ENCODE measurements around the gene TXNDC11.

TXNDC11 gene

GRCh38 chr16:11688520-11688886 is 54.2 kb downstream of the TXNDC11 start:
- DNase-seq (ENCODE audit: low read depth) = no peak

GRCh38 chr16:11687601-11688519 is 54.8 kb downstream of the TXNDC11 start:
- DNase-seq (ENCODE audit: low read depth) = no peak

- DNase-seq (ENCODE audit: low read depth) = no peak
Measured at GRCh38 chr16:11686713-11687380, 55.8 kb downstream of the TXNDC11 start.

DNA sequence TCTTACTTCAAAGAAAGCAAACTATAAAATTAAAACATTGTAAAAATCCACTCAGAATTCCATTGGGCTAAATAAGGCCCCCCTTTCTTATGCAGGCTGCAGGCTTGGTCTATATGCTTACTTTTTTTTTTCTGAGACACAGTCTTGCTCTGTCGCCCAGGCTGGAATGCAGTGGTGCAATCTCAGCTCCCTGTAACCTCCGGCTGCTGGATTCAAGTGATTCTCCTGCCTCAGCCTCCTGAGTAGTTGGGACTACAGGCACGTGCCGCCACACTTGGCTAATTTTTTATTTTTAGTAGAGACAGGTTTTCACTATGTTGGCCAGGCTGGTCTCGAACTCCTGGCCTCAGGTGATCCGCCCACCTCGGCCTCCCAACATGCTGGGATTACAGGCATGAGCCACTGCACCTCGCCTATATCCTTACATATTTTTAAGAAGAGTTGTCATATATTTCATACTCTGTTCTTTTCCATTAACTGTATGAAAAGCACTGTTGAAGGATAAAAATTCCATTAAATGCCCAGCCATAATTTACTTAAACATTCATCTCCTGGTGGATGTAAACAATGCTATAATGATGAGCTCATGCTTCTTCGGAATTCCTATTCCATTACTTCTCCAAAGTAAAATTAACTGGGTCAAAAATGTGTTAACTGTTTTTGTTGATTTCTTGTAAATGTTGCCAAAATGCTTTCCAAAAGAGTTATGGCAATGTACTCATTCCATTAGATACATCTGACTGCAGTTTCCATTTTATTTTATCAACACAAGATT is 56.6 kb downstream of the TXNDC11 start:
- no peak for DNase-seq (ENCODE audit: low read depth)

DNA sequence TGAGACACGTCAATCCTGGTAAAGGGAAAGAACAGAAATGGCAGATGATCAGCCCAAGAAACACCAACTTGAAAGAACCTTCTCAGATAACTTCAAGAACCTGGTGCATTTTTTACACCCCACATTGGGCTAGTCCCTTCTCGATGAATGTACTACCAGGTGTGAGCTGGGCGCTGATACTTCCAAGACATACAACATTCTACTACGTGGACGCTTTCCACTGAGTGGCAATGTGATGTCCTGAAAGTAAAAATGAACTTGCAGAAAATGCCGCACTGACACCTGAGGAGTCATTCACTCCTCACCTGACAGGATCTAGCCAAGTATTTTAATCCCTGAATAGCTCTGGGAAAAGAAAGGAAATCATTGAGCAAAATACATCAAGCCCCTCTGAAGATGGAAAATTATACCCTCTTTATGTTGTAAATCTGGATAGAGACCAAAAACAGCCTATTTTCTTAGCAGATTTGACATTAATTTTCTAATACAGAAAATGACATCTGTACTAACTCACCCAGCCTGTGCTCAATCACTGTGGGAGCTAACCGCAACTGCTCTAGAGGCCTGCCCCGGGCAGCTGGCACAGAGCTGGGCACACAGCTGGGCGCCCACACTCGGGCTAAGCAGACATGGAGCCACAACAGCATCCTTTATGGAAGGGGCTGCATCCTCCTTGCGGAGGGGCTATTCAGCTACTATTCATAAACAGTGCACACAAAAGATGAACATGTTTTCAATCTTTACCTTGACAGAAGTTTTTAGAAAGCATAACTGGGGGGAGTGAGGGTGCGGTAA is 58.2 kb downstream of the TXNDC11 start:
- no peak for DNase-seq (ENCODE audit: low read depth)

DNA sequence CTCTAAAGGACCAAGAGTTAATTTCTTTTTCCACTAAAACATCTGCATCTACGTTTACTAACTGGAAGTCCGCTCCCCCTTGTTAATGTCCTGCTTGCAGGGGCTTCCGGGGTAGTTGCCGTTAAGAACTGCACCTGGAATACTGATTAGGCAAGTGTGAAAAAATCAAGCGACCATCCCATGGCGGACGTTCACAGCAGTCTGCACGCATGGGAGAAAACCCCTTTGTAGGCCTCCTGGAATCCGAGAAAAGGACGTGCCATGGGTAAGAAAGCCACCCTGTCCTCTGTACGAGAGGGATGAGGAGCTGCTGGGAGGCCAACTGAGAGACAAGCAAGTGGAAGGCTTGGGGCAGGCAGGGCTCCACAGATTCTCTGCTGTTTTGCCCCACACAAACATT is 59.5 kb downstream of the TXNDC11 start:
- no peak for DNase-seq (ENCODE audit: low read depth)

GRCh38 chr16:11682655-11683096 is 60.0 kb downstream of the TXNDC11 start:
- DNase-seq (ENCODE audit: low read depth) = no peak

GRCh38 chr16:11681976-11682654 is 60.5 kb downstream of the TXNDC11 start:
- no peak for DNase-seq (ENCODE audit: low read depth)

- DNase-seq (ENCODE audit: low read depth) = no peak
Measured at GRCh38 chr16:11681556-11681955, 61.1 kb downstream of the TXNDC11 start.

DNA sequence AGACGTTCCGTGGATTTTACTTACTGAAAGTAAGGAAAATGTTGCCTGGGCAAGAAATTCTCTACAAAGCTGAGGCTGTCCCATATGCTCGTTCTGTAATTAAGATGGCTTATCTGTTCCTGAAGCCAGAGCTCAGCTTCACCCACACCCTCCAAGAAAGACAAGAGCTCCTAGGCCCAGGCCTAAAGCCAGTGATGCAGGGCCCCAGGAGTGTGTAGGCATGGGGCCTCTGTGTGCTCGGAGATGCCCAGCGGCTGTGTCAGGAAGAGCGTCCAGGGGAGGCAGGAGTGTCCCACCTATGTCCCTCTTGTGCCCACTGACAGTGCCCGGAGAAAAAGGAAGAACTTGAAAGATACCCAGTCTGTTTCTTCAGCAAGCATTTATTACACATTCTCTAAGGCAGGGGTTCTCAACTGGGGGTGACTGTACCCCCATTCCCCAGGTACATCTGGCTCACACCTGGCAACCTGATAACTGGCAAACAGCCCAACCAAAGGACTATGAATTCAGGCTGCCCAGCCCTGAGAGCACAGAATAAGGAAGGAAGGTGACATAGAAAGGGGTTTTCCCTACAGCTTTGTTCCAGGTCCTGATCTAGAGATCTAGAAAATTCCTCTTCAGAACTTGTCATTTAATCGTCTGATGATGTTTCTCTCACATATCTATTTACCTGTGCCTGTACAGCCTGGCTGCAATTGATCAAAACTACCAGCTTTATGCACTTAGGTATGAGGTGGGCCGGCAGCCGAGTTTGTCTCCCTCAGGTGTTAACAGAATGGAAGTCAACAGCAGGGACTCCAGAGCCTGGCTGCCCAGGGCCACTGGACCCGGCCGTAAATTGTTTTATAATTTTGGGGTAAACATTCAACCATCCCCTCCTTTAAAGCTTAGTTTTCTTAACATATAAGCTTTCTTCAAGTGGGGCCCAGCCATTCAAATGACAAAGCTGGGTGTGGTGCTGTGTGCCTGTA is 62.4 kb downstream of the TXNDC11 start:
- DNase-seq (ENCODE audit: low read depth) = no peak

- DNase-seq (ENCODE audit: low read depth) = no peak
Measured at GRCh38 chr16:11679250-11679649, 63.4 kb downstream of the TXNDC11 start.

- DNase-seq (ENCODE audit: low read depth) = no peak
Measured at GRCh38 chr16:11677959-11678881, 64.4 kb downstream of the TXNDC11 start.

DNA sequence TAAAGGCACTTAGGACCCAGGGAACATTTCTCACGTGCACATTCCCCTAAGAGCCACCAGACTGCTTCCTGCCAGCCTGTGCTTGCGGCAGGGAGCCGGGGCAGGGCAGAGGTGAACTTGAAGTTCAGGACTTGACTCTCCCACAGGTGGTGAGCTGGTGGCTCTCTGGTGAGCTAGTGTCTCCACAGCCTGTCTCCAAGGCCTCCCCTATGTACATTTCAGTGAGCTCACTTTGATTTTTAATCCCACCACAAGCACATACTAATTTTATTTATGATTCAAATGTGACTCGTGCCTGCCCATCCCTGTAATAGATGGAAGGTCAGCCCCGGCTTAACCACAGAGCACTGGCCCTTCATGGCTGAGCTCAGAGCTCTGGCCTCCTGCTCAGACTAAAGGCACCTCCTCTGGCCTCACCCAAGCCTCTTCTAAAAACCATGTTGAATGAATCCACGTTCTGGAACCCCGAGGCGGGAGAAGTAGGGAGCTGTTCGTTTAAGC is 65.2 kb downstream of the TXNDC11 start:
- DNase-seq (ENCODE audit: low read depth) = no peak

GRCh38 chr16:11676799-11677198 is 65.9 kb downstream of the TXNDC11 start:
- no peak for DNase-seq (ENCODE audit: low read depth)

GRCh38 chr16:11675561-11676511 is 66.8 kb downstream of the TXNDC11 start:
- DNase-seq (ENCODE audit: low read depth) = no peak

- no peak for DNase-seq (ENCODE audit: low read depth)
Measured at GRCh38 chr16:11674818-11675560, 67.7 kb downstream of the TXNDC11 start.
